Stimulated activated CD8-positive, alpha-beta memory T cell treated with anti-CD3 and anti-CD28 coated beads, Interleukin-4, amount 100 ng/mL, for 48 hours (primary cell): ENCODE data around the gene FGG.

ENCODE experiments used
- DNase-seq: peaks from one replicate; pipeline ENCODE4 v3.0.0-alpha.2; 2020

Gene FGG

GRCh38 chr4:154583677-154584076, 28.8 kb downstream of the FGG start:
- no peak for DNase-seq

GRCh38 chr4:154583230-154583629, 29.2 kb downstream of the FGG start:
- no peak for DNase-seq

GRCh38 chr4:154582723-154583122, 29.7 kb downstream of the FGG start:
- no peak for DNase-seq

GRCh38 chr4:154579927-154580326, 32.5 kb downstream of the FGG start:
- DNase-seq, result no peak

- no peak for DNase-seq
Observed at GRCh38 chr4:154578919-154579318, 33.5 kb downstream of the FGG start.

- DNase-seq, result no peak
Observed at GRCh38 chr4:154577324-154577723, 35.1 kb downstream of the FGG start.

GRCh38 chr4:154574311-154574710, 38.1 kb downstream of the FGG start:
- no peak for DNase-seq

GRCh38 chr4:154573190-154573870, 39.1 kb downstream of the FGG start:
- DNase-seq, result no peak

GRCh38 chr4:154569584-154569983, 42.9 kb downstream of the FGG start:
- DNase-seq, result no peak

GRCh38 chr4:154569028-154569427, 43.4 kb downstream of the FGG start:
- DNase-seq, result no peak

- DNase-seq, result no peak
Observed at GRCh38 chr4:154566639-154567204, 45.7 kb downstream of the FGG start.

- no peak for DNase-seq
Observed at GRCh38 chr4:154565704-154566103, 46.8 kb downstream of the FGG start.

GRCh38 chr4:154564311-154564710, 48.1 kb downstream of the FGG start:
- no peak for DNase-seq

- no peak for DNase-seq
Observed at GRCh38 chr4:154562697-154563254, 49.7 kb downstream of the FGG start, which contains the start of gene FGB. TSS of gene FGB (plus strand) at chr4:154563011. CDS start at chr4:154563019, 8 bp downstream.

GRCh38 chr4:154560824-154561231, 51.6 kb downstream of the FGG start:
- no peak for DNase-seq

- no peak for DNase-seq
Observed at GRCh38 chr4:154560419-154560801, 52.0 kb downstream of the FGG start.

- no peak for DNase-seq
Observed at GRCh38 chr4:154559494-154560418, 52.7 kb downstream of the FGG start.

GRCh38 chr4:154559141-154559493, 53.3 kb downstream of the FGG start:
- DNase-seq, result no peak
